SK-N-SH (cell line): ENCODE measurements around the gene SHROOM3. TPM values are rescaled to one million over a fixed set of nuclear protein-coding genes. Genes with fewer than 3 reads are reported as not detected.

ENCODE experiments used
- CTCF ChIA-PET: fragments of 300-600, 350-600 bp; formaldehyde crosslinking; extraction: SDS; loops from one replicate; lab custom pipeline; 2021; lab: Yijun Ruan, JAX
- POLR2A ChIA-PET: fragments of 350-600 bp; sonication (Branson Sonifier 250); formaldehyde crosslinking; extraction: SDS; loops from one replicate; lab custom pipeline; 2020; ENCODE audit warnings: antibody characterized with exemption, inconsistent platforms; lab: Yijun Ruan, JAX
- DNase-seq: peaks from one replicate; pipeline ENCODE4 v3.0.0; 2012
- H2AFZ ChIP-seq: fragments of 200-600 bp; sonication (generic); 2 replicates; pipeline ENCODE4 v1.8.1; 2016; ENCODE audit warnings: antibody characterized with exemption, mild to moderate bottlenecking, low read depth
- H3F3A ChIP-seq: fragments of 200-600 bp; sonication (generic); replicated peaks from 2 replicates; pipeline ENCODE3; 2016; ENCODE audit warnings: antibody characterized with exemption, mild to moderate bottlenecking; ENCODE audit not compliant: insufficient read depth
- H3K27ac ChIP-seq, 2 experiments: fragments of 200-500 bp in 1 of 2; fragments of 200-600 bp in 1 of 2; sonication (Bioruptor generic) in 1 of 2; sonication (generic), shearing (Covaris generic) in 1 of 2; 2 replicates each; pipeline versions ENCODE4 v1.5.1 to v1.6.1; 2014 to 2016; ENCODE audit warnings: low read depth in 2 of 2, inconsistent platforms in 1 of 2, low read length in 1 of 2, mild to moderate bottlenecking in 1 of 2, mixed read lengths in 1 of 2
- H3K27me3 ChIP-seq: fragments of 200-600 bp; sonication (generic), shearing (Covaris generic); 2 replicates; pipeline ENCODE4 v1.6.1; 2016; ENCODE audit warnings: mixed run types; ENCODE audit not compliant: insufficient read depth
- H3K36me3 ChIP-seq, 2 experiments: fragments of 200-500 bp in 1 of 2; fragments of 200-600 bp in 1 of 2; sonication (Bioruptor generic) in 1 of 2; sonication (generic) in 1 of 2; replicated peaks in 1 of 2; 2 replicates each; pipeline versions ENCODE3 to v1.5.1; 2014 to 2016; ENCODE audit warnings: low read length in 1 of 2, mild to moderate bottlenecking in 1 of 2; ENCODE audit not compliant: insufficient read depth in 2 of 2, control insufficient read depth in 1 of 2
- H3K4me1 ChIP-seq, 2 experiments: fragments of 200-500 bp in 1 of 2; fragments of 200-600 bp in 1 of 2; sonication (Bioruptor generic) in 1 of 2; sonication (generic), shearing (Covaris generic) in 1 of 2; 2 replicates each; pipeline versions ENCODE4 v1.5.1 to v1.6.1; 2014 to 2016; ENCODE audit warnings: low read depth in 1 of 2, low read length in 1 of 2, mixed run types in 1 of 2; ENCODE audit not compliant: insufficient read depth in 2 of 2, control insufficient read depth in 1 of 2
- H3K4me2 ChIP-seq: fragments of 200-600 bp; sonication (generic), shearing (Covaris generic); 2 replicates; pipeline ENCODE4 v1.6.1; 2017; ENCODE audit warnings: mixed run types
- H3K4me3 ChIP-seq, 2 experiments: fragments of 200-500 bp in 1 of 2; fragments of 200-600 bp in 1 of 2; sonication (Bioruptor generic) in 1 of 2; sonication (generic), shearing (Covaris generic) in 1 of 2; 2 replicates each; pipeline versions ENCODE4 v1.5.1 to v1.8.1; 2014 to 2016; ENCODE audit warnings: low read depth in 2 of 2, inconsistent platforms in 1 of 2, low read length in 1 of 2, mild to moderate bottlenecking in 1 of 2, mixed read lengths in 1 of 2, moderate library complexity in 1 of 2
- H3K79me2 ChIP-seq: fragments of 200-600 bp; sonication (generic); 2 replicates; pipeline ENCODE4 v1.8.1; 2017; ENCODE audit warnings: mild to moderate bottlenecking; ENCODE audit not compliant: insufficient read depth
- H3K9ac ChIP-seq: fragments of 200-600 bp; sonication (generic); 2 replicates; pipeline ENCODE4 v1.6.1; 2017; ENCODE audit warnings: mixed run types
- H3K9me2 ChIP-seq: fragments of 200-600 bp; sonication (generic); 2 replicates; pipeline ENCODE4 v1.6.1; 2017; ENCODE audit warnings: mixed run types
- H3K9me3 ChIP-seq: fragments of 200-600 bp; sonication (generic); 2 replicates; pipeline ENCODE4 v1.6.1; 2017; ENCODE audit warnings: mixed run types, mild to moderate bottlenecking, moderate library complexity
- H4K20me1 ChIP-seq: fragments of 200-600 bp; sonication (generic); 2 replicates; pipeline ENCODE4 v1.6.1; 2017; ENCODE audit warnings: mild to moderate bottlenecking, mixed run types; ENCODE audit not compliant: insufficient read depth
- CTCF ChIP-seq: fragments of 200-600 bp; sonication (generic); IDR thresholded peaks from 2 replicates; pipeline ENCODE4 v1.6.1; 2017; ENCODE audit warnings: antibody characterized with exemption, mild to moderate bottlenecking, moderate library complexity
- ELF1 ChIP-seq: IDR thresholded peaks from 2 replicates; pipeline ENCODE4 v1.4.0; 2012
- EP300 ChIP-seq, 2 experiments: IDR thresholded peaks; 2 replicates each; pipeline versions ENCODE4 v1.4.0 to v1.6.1; 2012; ENCODE audit warnings: borderline replicate concordance in 1 of 2, low read depth in 1 of 2, low read length in 1 of 2
- EZH2phosphoT487 ChIP-seq: fragments of 200-600 bp; sonication (generic); IDR thresholded peaks from 2 replicates; pipeline ENCODE4 v1.6.1; 2017; ENCODE audit warnings: low read depth, mixed run types, mild to moderate bottlenecking, antibody characterized with exemption, moderate library complexity, borderline replicate concordance
- GATA2 ChIP-seq: sonication (generic); formaldehyde crosslinking; IDR thresholded peaks from 2 replicates; pipeline ENCODE4 v1.5.0; 2020; ENCODE audit warnings: mild to moderate bottlenecking, missing genetic modification reagents
- IRF3 ChIP-seq: fragments of 150-350 bp; IDR thresholded peaks from 2 replicates; pipeline ENCODE4 v1.6.1; 2016; ENCODE audit warnings: mild to moderate bottlenecking, low read depth, low read length
- MXI1 ChIP-seq: IDR thresholded peaks from 2 replicates; pipeline ENCODE4 v1.6.1; 2012; ENCODE audit warnings: mild to moderate bottlenecking, low read depth, low read length, improper control_type of control experiment
- NFIC ChIP-seq: IDR thresholded peaks from 2 replicates; pipeline ENCODE4 v1.4.0; 2012; ENCODE audit warnings: borderline replicate concordance
- RAD21 ChIP-seq: IDR thresholded peaks from 2 replicates; pipeline ENCODE4 v1.6.1; 2012; ENCODE audit warnings: mild to moderate bottlenecking, low read length
- RCOR1 ChIP-seq: fragments of 150-350 bp; IDR thresholded peaks from 2 replicates; pipeline ENCODE4 v1.6.1; 2017; ENCODE audit warnings: antibody characterized with exemption, low read length
- RXRA ChIP-seq: IDR thresholded peaks from 2 replicates; pipeline ENCODE4 v1.4.0; 2012; ENCODE audit warnings: low read depth, mild to moderate bottlenecking, borderline replicate concordance
- SIN3A ChIP-seq: IDR thresholded peaks from 2 replicates; pipeline ENCODE4 v1.6.1; 2012; ENCODE audit warnings: low read depth, mild to moderate bottlenecking, low read length, moderate library complexity, borderline replicate concordance
- TAF1 ChIP-seq: IDR thresholded peaks from 2 replicates; pipeline ENCODE4 v1.6.1; 2012; ENCODE audit warnings: low read depth, mild to moderate bottlenecking, low read length, moderate library complexity, borderline replicate concordance
- TCF12 ChIP-seq: IDR thresholded peaks from 2 replicates; pipeline ENCODE4 v1.4.0; 2012
- TEAD4 ChIP-seq: IDR thresholded peaks from 2 replicates; pipeline ENCODE4 v1.4.0; 2012; ENCODE audit warnings: mild to moderate bottlenecking, borderline replicate concordance; ENCODE audit not compliant: insufficient read depth
- USF1 ChIP-seq: IDR thresholded peaks from 2 replicates; pipeline ENCODE4 v1.4.0; 2012; ENCODE audit warnings: low read depth, borderline replicate concordance
- USF2 ChIP-seq: fragments of 150-350 bp; IDR thresholded peaks from 2 replicates; pipeline ENCODE4 v1.6.1; 2017; ENCODE audit warnings: antibody characterized with exemption, low read length, low read depth, borderline replicate concordance
- YY1 ChIP-seq: IDR thresholded peaks from 2 replicates; pipeline ENCODE4 v1.4.0; 2012; ENCODE audit warnings: low read depth, mild to moderate bottlenecking
- ZBTB33 ChIP-seq: IDR thresholded peaks from 2 replicates; pipeline ENCODE4 v1.4.0; 2012; ENCODE audit warnings: low read depth, borderline replicate concordance
- WGBS: methylation state at CpG from one replicate; pipeline ENCODE4 v1.1.6; 2017; ENCODE audit warnings: low lambda C conversion rate; 5-methylcytosine and 5-hydroxymethylcytosine counted together
- polyA plus RNA-seq, 3 experiments: library from polyadenylated mRNA; depleted of rRNA; stranded (reverse); fragments of >200 nt; gene quantifications; 2 replicates each; pipeline ENCODE4 v1.2.3, GENCODE V29; 2012

The SHROOM3 gene
- polyA plus RNA-seq, 1 of the 3 experiments (the other 2 are of a cell fraction) = 4.3 TPM

- TF ChIP-seq NFIC (peak; percentile 39; the same call in 1 of the 2 replicates), GATA2 (CRISPR knock-in tag) (no peak), YY1 (no peak), ZBTB33 (no peak), TAF1 (no peak), TCF12 (peak; percentile 82), USF1 (no peak), MXI1 (no peak), RCOR1 (no peak), TEAD4 (peak; percentile 66; the same call in 1 of the 2 replicates), ELF1 (no peak), SIN3A (no peak), EZH2phosphoT487 (no peak), RXRA (peak; percentile 52; the same call in 1 of the 2 replicates), USF2 (no peak), EP300 (IDR thresholded peaks at IDR 0.05; ENCODE audit: borderline replicate concordance in 1 of 2, low read depth in 1 of 2, low read length in 1 of 2) (peak in 1 of 2 experiments; percentile 80; a peak in 1 of 4 replicates), CTCF (no peak)
Measured at GRCh38 chr4:76753814-76754213, 318.8 kb downstream of the SHROOM3 start (continued).

- H3K4me3 ChIP-seq = no peak overlapping the region
- no peaks in the 10 kb centered on the region for H3K27me3 ChIP-seq
- peak overlapping the region; percentile 78 for H3K4me2 ChIP-seq
- H3K9me3 ChIP-seq = no peaks in the 10 kb centered on the region
- H3K4me1 ChIP-seq = peaks cover 20 to 30% of the 10 kb centered on the region in 2 experiments
- H3K27ac ChIP-seq = peak overlapping the region; percentile 92 to 100
- H3K9me2 ChIP-seq = no peaks in the 10 kb centered on the region
- H3F3A ChIP-seq = peaks cover 39% of the 10 kb centered on the region
- CTCF ChIA-PET = interaction anchor here (2.1 kb wide), 1 partner anchor 17 kb away, joined by 5 read pairs; no protein-coding TSS in a partner anchor
- H3K36me3 ChIP-seq = peaks cover 41 to 52% of the 10 kb centered on the region in 2 experiments
- peak overlapping the region; percentile 88 for H3K9ac ChIP-seq
- no peak overlapping the region for H2AFZ ChIP-seq
- WGBS = 100% methylated on average over 2 of the region's 10 CpGs
- POLR2A ChIA-PET = no interaction called here
- no peak for DNase-seq
- peaks cover 49% of the 10 kb centered on the region for H3K79me2 ChIP-seq
- H4K20me1 ChIP-seq = no peaks in the 10 kb centered on the region
- TF ChIP-seq ZBTB33 = no peak
- no peak for TF ChIP-seq GATA2 (CRISPR knock-in tag)
- TF ChIP-seq RAD21 = no peak
- TF ChIP-seq IRF3 = no peak
Measured at GRCh38 chr4:76754439-76754838, 319.4 kb downstream of the SHROOM3 start.
